ENCODE measurements around the gene ABCF3. TPM values are rescaled to one million over a fixed set of nuclear protein-coding genes. Genes with fewer than 3 reads are reported as not detected.

The ABCF3 gene, protein sequence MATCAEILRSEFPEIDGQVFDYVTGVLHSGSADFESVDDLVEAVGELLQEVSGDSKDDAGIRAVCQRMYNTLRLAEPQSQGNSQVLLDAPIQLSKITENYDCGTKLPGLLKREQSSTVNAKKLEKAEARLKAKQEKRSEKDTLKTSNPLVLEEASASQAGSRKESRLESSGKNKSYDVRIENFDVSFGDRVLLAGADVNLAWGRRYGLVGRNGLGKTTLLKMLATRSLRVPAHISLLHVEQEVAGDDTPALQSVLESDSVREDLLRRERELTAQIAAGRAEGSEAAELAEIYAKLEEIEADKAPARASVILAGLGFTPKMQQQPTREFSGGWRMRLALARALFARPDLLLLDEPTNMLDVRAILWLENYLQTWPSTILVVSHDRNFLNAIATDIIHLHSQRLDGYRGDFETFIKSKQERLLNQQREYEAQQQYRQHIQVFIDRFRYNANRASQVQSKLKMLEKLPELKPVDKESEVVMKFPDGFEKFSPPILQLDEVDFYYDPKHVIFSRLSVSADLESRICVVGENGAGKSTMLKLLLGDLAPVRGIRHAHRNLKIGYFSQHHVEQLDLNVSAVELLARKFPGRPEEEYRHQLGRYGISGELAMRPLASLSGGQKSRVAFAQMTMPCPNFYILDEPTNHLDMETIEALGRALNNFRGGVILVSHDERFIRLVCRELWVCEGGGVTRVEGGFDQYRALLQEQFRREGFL
- 49.7 to 63.6 TPM (median 50.0 TPM) in 3 replicates for total RNA-seq (2021)
- percentile 78 among the genes with signal in this experiment for Bru-seq, nascent RNA
- long read RNA-seq, experiment 1, transcript ABCF3-203 (21 exons, 2,624 nt) = major isoform, 228 of 312 reads
- long read RNA-seq, experiment 1, partial matches to known transcripts = 11 of 312 reads
- long read RNA-seq, experiment 1, other reads (novel, unspliced or antisense) = 68 of 312 reads
- long read RNA-seq, experiment 2, partial matches to known transcripts = 12 of 32 reads
- long read RNA-seq, experiment 2, other reads (novel, unspliced or antisense) = 18 of 32 reads
- long read RNA-seq, experiment 3, transcript ABCF3-203 (21 exons, 2,624 nt) = major isoform, 67 of 96 reads
- long read RNA-seq, experiment 3, partial matches to known transcripts = 11 of 96 reads
- long read RNA-seq, experiment 3, other reads (novel, unspliced or antisense) = 17 of 96 reads

GRCh38 chr3:184186184-184186901, at the start of gene ABCF3:
Gene ABCF3, plus strand, starts transcription at chr3:184186199. Its CDS starts 9 bp downstream, at chr3:184186208.
- ChIA-PET POLR2A (interaction anchor here (0.6 to 1.4 kb wide), 7 partner anchors 10 to 153 kb away, joined by 3 to 15 read pairs (median 3); partner anchors contain the start of genes AP2M1 and EIF2B5), CTCF (interaction anchor here (0.6 to 1.9 kb wide), 14 partner anchors 12 to 291 kb away, joined by 3 to 17 read pairs (median 4); partner anchors contain the start of gene EEF1AKMT4)
- Mint-ChIP-seq H3K36me3 (peaks cover 67% of the 10 kb centered on the region), H3K27me3 (ENCODE audit: low read depth) (no peaks in the 10 kb centered on the region), H3K4me3 (peak within 1 kb of the TSS; percentile 98), H3K9me3 (no peaks in the 10 kb centered on the region), H3K4me1 (peaks cover 23% of the 10 kb centered on the region), H3K27ac (peak within 1 kb of the TSS; percentile 97)
- DNase-seq (ENCODE audit: low spot score) = no peak
- peak; percentile 52; the same call in 1 of the 2 replicates for TF ChIP-seq ZNF219 (CRISPR knock-in tag; IDR thresholded peaks at IDR 0.05; ENCODE audit: borderline replicate concordance)
- 0 out of 2 replicates have a peak, but pooled peaks have one; percentile 14 for TF ChIP-seq ZNF416 (CRISPR knock-in tag; IDR thresholded peaks at IDR 0.05)
- TF ChIP-seq OVOL2 (CRISPR knock-in tag; IDR thresholded peaks at IDR 0.05; ENCODE audit: borderline replicate concordance) = no peak
- peak; percentile 70; the same call in 1 of the 2 replicates for TF ChIP-seq ARID4B (CRISPR knock-in tag; IDR thresholded peaks at IDR 0.05; ENCODE audit: borderline replicate concordance)
- peak; percentile 37 for ATAC-seq

DNA sequence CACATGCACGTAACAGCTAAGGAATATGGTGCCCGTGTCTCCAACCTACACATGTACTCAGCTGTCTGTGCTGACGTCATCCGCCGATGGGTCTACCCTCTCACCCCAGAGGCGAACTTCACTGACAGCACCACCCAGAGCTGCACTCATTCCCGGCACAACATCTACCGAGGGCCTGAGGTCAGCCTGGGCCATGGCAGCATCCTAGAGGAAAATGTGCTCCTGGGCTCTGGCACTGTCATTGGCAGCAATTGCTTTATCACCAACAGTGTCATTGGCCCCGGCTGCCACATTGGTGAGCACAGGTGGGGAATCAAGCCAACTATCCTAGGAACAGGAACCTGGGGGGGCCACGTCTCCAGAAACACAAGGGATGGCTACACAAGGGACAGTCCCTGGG, 45.6 kb upstream of the ABCF3 start:
- Mint-ChIP-seq H3K27ac (no peak overlapping the region), H3K4me3 (no peak overlapping the region), H3K4me1 (peaks cover 12% of the 10 kb centered on the region), H3K27me3 (ENCODE audit: low read depth) (no peaks in the 10 kb centered on the region), H3K9me3 (no peaks in the 10 kb centered on the region), H3K36me3 (peaks cover 42% of the 10 kb centered on the region)
- no peak for ATAC-seq
- ChIA-PET CTCF (no interaction called here), POLR2A (no interaction called here)
- DNase-seq (ENCODE audit: low spot score) = no peak
- no peak for TF ChIP-seq ZNF423 (CRISPR knock-in tag; IDR thresholded peaks at IDR 0.05)
- TF ChIP-seq MXD4 (CRISPR knock-in tag; IDR thresholded peaks at IDR 0.05; ENCODE audit: borderline replicate concordance) = no peak
- no peak for TF ChIP-seq TP53 (CRISPR knock-in tag; IDR thresholded peaks at IDR 0.05)
- TF ChIP-seq NFATC4 (CRISPR knock-in tag; IDR thresholded peaks at IDR 0.05) = no peak
- TF ChIP-seq ARID4B (CRISPR knock-in tag; IDR thresholded peaks at IDR 0.05; ENCODE audit: borderline replicate concordance) = no peak
- TF ChIP-seq NFYB (CRISPR knock-in tag; conservative IDR thresholded peaks at IDR 0.05; ENCODE audit: low read depth) = no peak
- no peak for TF ChIP-seq NR1H2 (CRISPR knock-in tag; IDR thresholded peaks at IDR 0.05)
- TF ChIP-seq PRRX2 (CRISPR knock-in tag; IDR thresholded peaks at IDR 0.05) = no peak
- no peak for TF ChIP-seq JAZF1 (CRISPR knock-in tag; IDR thresholded peaks at IDR 0.05)
- no peak for TF ChIP-seq RELA (CRISPR knock-in tag; IDR thresholded peaks at IDR 0.05; ENCODE audit: borderline replicate concordance)
- no peak for TF ChIP-seq USF1 (CRISPR knock-in tag; IDR thresholded peaks at IDR 0.05)
- no peak for TF ChIP-seq FOXP4 (CRISPR knock-in tag; IDR thresholded peaks at IDR 0.05)
- TF ChIP-seq ZNF317 (CRISPR knock-in tag; IDR thresholded peaks at IDR 0.05; ENCODE audit: borderline replicate concordance, low read depth) = no peak
- TF ChIP-seq CBFB (CRISPR knock-in tag; IDR thresholded peaks at IDR 0.05; ENCODE audit: low read depth) = no peak

All from WTC11 (cell line).